OCI-LY1 (cell line): ENCODE results near the gene GBP2.
"Not testable (repeated sequence)": the region's sequence is repeated elsewhere in the genome, so short reads cannot be mapped to it uniquely, and the experiment has no call there.

ENCODE experiments used
- H2AFZ ChIP-seq: fragments of 200-600 bp; sonication (generic), shearing (Covaris generic); 2 replicates; pipeline ENCODE4 v1.6.0; 2014; ENCODE audit warnings: antibody characterized with exemption, mild to moderate bottlenecking, low read length
- H3F3A ChIP-seq: fragments of 200-600 bp; sonication (generic), shearing (Covaris generic); 2 replicates; pipeline ENCODE4 v1.6.0; 2014; ENCODE audit warnings: mild to moderate bottlenecking, antibody characterized with exemption, low read length, moderate library complexity; ENCODE audit not compliant: insufficient read depth
- H3K27ac ChIP-seq: fragments of 200-600 bp; sonication (generic); 2 replicates; pipeline ENCODE4 v1.5.1; 2014; ENCODE audit warnings: low read length, mixed run types, mild to moderate bottlenecking, low read depth; ENCODE audit not compliant: poor library complexity, severe bottlenecking
- H3K27me3 ChIP-seq: fragments of 200-600 bp; sonication (generic); 2 replicates; pipeline ENCODE4 v1.6.0; 2014; ENCODE audit warnings: antibody characterized with exemption, mild to moderate bottlenecking, low read length, moderate library complexity; ENCODE audit not compliant: insufficient read depth
- H3K36me3 ChIP-seq: fragments of 200-600 bp; sonication (generic); 2 replicates; pipeline ENCODE4 v1.6.1; 2014; ENCODE audit warnings: mild to moderate bottlenecking, antibody characterized with exemption, low read length, moderate library complexity, mixed read lengths; ENCODE audit not compliant: insufficient read depth
- H3K4me1 ChIP-seq: fragments of 200-600 bp; sonication (generic); 2 replicates; pipeline ENCODE4 v1.5.1; 2014; ENCODE audit warnings: mild to moderate bottlenecking, low read length, moderate library complexity; ENCODE audit not compliant: insufficient read depth, severe bottlenecking
- H3K4me2 ChIP-seq: fragments of 200-600 bp; sonication (generic), shearing (Covaris generic); 2 replicates; pipeline ENCODE4 v1.6.1; 2014; ENCODE audit warnings: low read length
- H3K4me3 ChIP-seq: fragments of 200-600 bp; sonication (generic); 2 replicates; pipeline ENCODE4 v1.5.1; 2014; ENCODE audit warnings: low read length, low read depth, mild to moderate bottlenecking, mixed read lengths; ENCODE audit not compliant: poor library complexity, severe bottlenecking
- H3K79me2 ChIP-seq: fragments of 200-600 bp; shearing (Covaris generic); 2 replicates; pipeline ENCODE4 v1.6.1; 2016; ENCODE audit warnings: mixed run types, low read length, mixed read lengths; ENCODE audit not compliant: insufficient read depth
- H3K9ac ChIP-seq: fragments of 200-600 bp; sonication (generic), shearing (Covaris generic); 2 replicates; pipeline ENCODE4 v1.6.1; 2014; ENCODE audit warnings: mild to moderate bottlenecking, low read length, mixed read lengths
- H3K9me2 ChIP-seq: fragments of 200-600 bp; sonication (generic), shearing (Covaris generic); 2 replicates; pipeline ENCODE4 v1.6.1; 2014; ENCODE audit warnings: low read depth, mild to moderate bottlenecking, low read length, mixed read lengths
- H3K9me3 ChIP-seq: fragments of 200-600 bp; shearing (Covaris generic); 2 replicates; pipeline ENCODE4 v1.6.1; 2014; ENCODE audit warnings: low read length, mixed read lengths
- H4K20me1 ChIP-seq: fragments of 200-600 bp; sonication (generic), shearing (Covaris generic); 2 replicates; pipeline ENCODE4 v1.6.0; 2016; ENCODE audit warnings: mild to moderate bottlenecking, low read length; ENCODE audit not compliant: insufficient read depth
- CTCF ChIP-seq: fragments of 200-600 bp; sonication (generic), shearing (Covaris generic); IDR thresholded peaks from 2 replicates; pipeline ENCODE4 v1.5.1; 2017; ENCODE audit warnings: mild to moderate bottlenecking, antibody characterized with exemption, low read length, moderate library complexity, mixed read lengths
- EZH2 ChIP-seq: fragments of 200-600 bp; sonication (generic), shearing (Covaris generic); IDR thresholded peaks from 2 replicates; pipeline ENCODE4 v1.8.0; 2017; ENCODE audit warnings: borderline replicate concordance, mixed run types, mild to moderate bottlenecking, antibody characterized with exemption, low read length, moderate library complexity, mixed read lengths

Gene GBP2

GRCh38 chr1:89085781-89086180 lies 40.1 kb downstream of the GBP2 start:
- no peaks in the 10 kb centered on the region for H3F3A ChIP-seq
- H2AFZ ChIP-seq, result no peak overlapping the region
- H3K4me2 ChIP-seq, result no peak overlapping the region
- TF ChIP-seq EZH2, result no peak
- TF ChIP-seq CTCF, result no peak
- no peaks in the 10 kb centered on the region for H3K9me3 ChIP-seq
- no peaks in the 10 kb centered on the region for H3K4me1 ChIP-seq
- H3K9me2 ChIP-seq, result no peaks in the 10 kb centered on the region
- H4K20me1 ChIP-seq, result no peaks in the 10 kb centered on the region
- no peak overlapping the region for H3K9ac ChIP-seq
- H3K27ac ChIP-seq, result no peak overlapping the region
- H3K27me3 ChIP-seq, result no peaks in the 10 kb centered on the region
- H3K4me3 ChIP-seq, result no peak overlapping the region
- no peaks in the 10 kb centered on the region for H3K79me2 ChIP-seq
- H3K36me3 ChIP-seq, result no peaks in the 10 kb centered on the region

GRCh38 chr1:89081005-89081404 lies 44.9 kb downstream of the GBP2 start:
- Histone ChIP-seq H4K20me1 (no peaks in the 10 kb centered on the region), H3K4me3 (no peak overlapping the region), H3K4me1 (no peaks in the 10 kb centered on the region), H3K36me3 (no peaks in the 10 kb centered on the region), H3K9me3 (no peaks in the 10 kb centered on the region), H3K9me2 (no peaks in the 10 kb centered on the region), H3K27ac (no peak overlapping the region), H3K79me2 (no peaks in the 10 kb centered on the region), H2AFZ (no peak overlapping the region), H3F3A (no peaks in the 10 kb centered on the region), H3K4me2 (no peak overlapping the region), H3K9ac (no peak overlapping the region), H3K27me3 (no peaks in the 10 kb centered on the region)
- no peak for TF ChIP-seq CTCF
- TF ChIP-seq EZH2, result no peak

DNA sequence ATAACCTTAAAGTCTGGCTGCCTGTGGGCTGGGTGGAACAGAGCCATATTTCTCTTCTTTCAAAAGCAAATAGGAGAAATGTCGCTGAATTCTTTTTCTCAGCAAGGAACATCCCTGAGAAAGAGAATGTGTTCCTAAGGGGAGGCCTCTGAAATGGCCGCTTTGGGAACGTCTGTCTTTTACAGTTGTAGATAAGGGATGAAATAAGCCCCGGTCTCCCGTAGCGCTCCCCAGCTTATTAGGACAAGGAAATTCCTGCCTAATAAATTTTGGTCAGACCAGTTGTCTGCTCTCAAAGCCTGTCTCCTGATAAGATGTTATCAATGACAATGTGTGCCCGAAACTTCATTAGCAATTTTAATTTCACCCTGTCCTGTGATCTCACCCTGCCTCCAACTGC lies 45.8 kb downstream of the GBP2 start:
- not testable (repeated sequence) for H4K20me1 ChIP-seq, H3K4me3 ChIP-seq, H3K9me2 ChIP-seq, H3K4me2 ChIP-seq, H2AFZ ChIP-seq, H3F3A ChIP-seq, H3K36me3 ChIP-seq, H3K27me3 ChIP-seq, H3K27ac ChIP-seq, H3K79me2 ChIP-seq, H3K4me1 ChIP-seq, H3K9me3 ChIP-seq, H3K9ac ChIP-seq

DNA sequence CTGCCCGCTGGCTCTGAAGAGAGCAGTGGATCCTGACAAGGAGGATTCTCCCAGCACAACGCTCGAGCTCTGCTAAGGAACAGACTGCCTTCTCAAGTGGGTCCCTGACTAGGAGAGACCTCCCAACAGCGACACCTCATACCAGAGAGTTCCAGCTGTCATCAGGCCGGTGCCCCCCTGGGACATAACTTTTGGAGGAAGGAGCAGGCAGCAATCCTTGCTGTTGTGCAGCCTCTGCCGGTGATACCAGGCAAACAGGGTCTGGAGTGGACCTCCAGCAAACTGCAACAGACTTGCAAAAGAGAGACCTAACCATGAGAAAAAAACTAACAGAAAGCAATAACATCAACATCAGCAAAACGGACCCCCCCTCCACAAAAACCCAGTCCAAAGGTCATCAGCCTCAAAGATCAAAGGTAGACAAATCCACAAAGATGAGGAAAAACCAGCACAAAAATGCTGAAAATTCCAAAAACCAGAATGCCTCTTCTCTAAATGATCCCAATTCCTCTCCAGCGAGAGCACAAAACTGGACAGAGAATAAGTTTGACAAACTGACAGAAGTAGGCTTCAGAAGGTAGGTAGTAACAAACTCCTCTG lies 53.3 kb downstream of the GBP2 start:
- H3K36me3 ChIP-seq, H4K20me1 ChIP-seq, H3K9me3 ChIP-seq, H3K9me2 ChIP-seq, H2AFZ ChIP-seq, H3K4me3 ChIP-seq, H3K4me2 ChIP-seq, H3K4me1 ChIP-seq, H3F3A ChIP-seq, H3K79me2 ChIP-seq, H3K27me3 ChIP-seq, H3K9ac ChIP-seq, H3K27ac ChIP-seq: not testable (repeated sequence)
